H9 (cell line): ENCODE measurements around the gene CSRNP2. TPM values are rescaled to one million over a fixed set of nuclear protein-coding genes. Genes with fewer than 3 reads are reported as not detected.

ENCODE experiments used
- DNase-seq: peaks from one replicate; pipeline ENCODE4 v3.0.0-alpha.2; 2017
- H2AFZ ChIP-seq: one replicate; pipeline ENCODE4 v1.6.1; 2013; ENCODE audit warnings: mild to moderate bottlenecking, low read length, control low read depth, moderate library complexity
- H2AK5ac ChIP-seq: 2 replicates; pipeline ENCODE4 v1.6.1; 2013; ENCODE audit warnings: low read length, control low read depth, mixed read lengths; ENCODE audit not compliant: insufficient read length
- H2BK120ac ChIP-seq: one replicate; pipeline ENCODE4 v1.6.1; 2013; ENCODE audit warnings: low read depth, mild to moderate bottlenecking, low read length, control low read depth, inconsistent platforms; ENCODE audit not compliant: poor library complexity, severe bottlenecking
- H2BK12ac ChIP-seq: 2 replicates; pipeline ENCODE4 v1.6.1; 2013; ENCODE audit warnings: low read length, control low read depth, mixed read lengths, low read depth; ENCODE audit not compliant: insufficient read length
- H2BK15ac ChIP-seq: 2 replicates; pipeline ENCODE4 v1.6.1; 2013; ENCODE audit warnings: low read depth, low read length, control low read depth
- H2BK20ac ChIP-seq: one replicate; pipeline ENCODE4 v1.6.1; 2013; ENCODE audit warnings: low read depth, mild to moderate bottlenecking, low read length, control low read depth, inconsistent platforms; ENCODE audit not compliant: poor library complexity, severe bottlenecking
- H2BK5ac ChIP-seq: 2 replicates; pipeline ENCODE4 v1.6.1; 2013; ENCODE audit warnings: low read length, control low read depth, mixed read lengths; ENCODE audit not compliant: insufficient read length
- H3K14ac ChIP-seq: 2 replicates; pipeline ENCODE4 v1.6.1; 2013; ENCODE audit warnings: low read length, control low read depth; ENCODE audit not compliant: insufficient read depth
- H3K18ac ChIP-seq: 2 replicates; pipeline ENCODE4 v1.6.1; 2013; ENCODE audit warnings: low read depth, mild to moderate bottlenecking, mixed read lengths, low read length, control low read depth; ENCODE audit not compliant: insufficient read length
- H3K23ac ChIP-seq: 2 replicates; pipeline ENCODE4 v1.6.1; 2013; ENCODE audit warnings: low read length, control low read depth, mixed read lengths, low read depth; ENCODE audit not compliant: insufficient read length
- H3K23me2 ChIP-seq: 2 replicates; pipeline ENCODE4 v1.6.1; 2013; ENCODE audit warnings: low read depth, mild to moderate bottlenecking, mixed read lengths, low read length, control low read depth; ENCODE audit not compliant: insufficient read length, poor library complexity, severe bottlenecking
- H3K27ac ChIP-seq: 2 replicates; pipeline ENCODE4 v1.5.1; 2013; ENCODE audit warnings: low read length, control low read depth, mixed read lengths, low read depth; ENCODE audit not compliant: insufficient read length
- H3K27me3 ChIP-seq: 2 replicates; pipeline ENCODE4 v1.6.1; 2013; ENCODE audit warnings: low read length, control low read depth, inconsistent platforms; ENCODE audit not compliant: insufficient read depth
- H3K4ac ChIP-seq: 2 replicates; pipeline ENCODE4 v1.6.1; 2013; ENCODE audit warnings: low read depth, mild to moderate bottlenecking, control low read depth, inconsistent platforms, low read length, moderate library complexity
- H3K4me1 ChIP-seq: 2 replicates; pipeline ENCODE4 v1.6.1; 2013; ENCODE audit warnings: low read length, control low read depth, inconsistent platforms; ENCODE audit not compliant: insufficient read depth
- H3K4me2 ChIP-seq: 2 replicates; pipeline ENCODE4 v1.6.1; 2013; ENCODE audit warnings: low read length, control low read depth, mixed read lengths; ENCODE audit not compliant: insufficient read length, insufficient read depth
- H3K56ac ChIP-seq: 2 replicates; pipeline ENCODE4 v1.6.1; 2013; ENCODE audit warnings: low read depth, mild to moderate bottlenecking, mixed read lengths, low read length, control low read depth; ENCODE audit not compliant: insufficient read length
- H3K79me1 ChIP-seq: 2 replicates; pipeline ENCODE4 v1.6.1; 2013; ENCODE audit warnings: low read depth, mild to moderate bottlenecking, moderate library complexity, low read length, control low read depth, inconsistent platforms; ENCODE audit not compliant: insufficient read depth, poor library complexity, severe bottlenecking
- H3K79me2 ChIP-seq: 2 replicates; pipeline ENCODE4 v1.6.1; 2013; ENCODE audit warnings: low read length, control low read depth, inconsistent platforms; ENCODE audit not compliant: insufficient read depth
- H3K9ac ChIP-seq: 2 replicates; pipeline ENCODE4 v1.6.1; 2013; ENCODE audit warnings: low read length, control low read depth, mixed read lengths; ENCODE audit not compliant: insufficient read length; ENCODE audit errors: extremely low read depth
- H3K9me3 ChIP-seq: one replicate; pipeline ENCODE4 v1.6.1; 2013; ENCODE audit warnings: low read depth, low read length, inconsistent platforms; ENCODE audit not compliant: control insufficient read depth
- H3T11ph ChIP-seq: one replicate; pipeline ENCODE4 v1.6.1; 2013; ENCODE audit warnings: mild to moderate bottlenecking, low read length, control low read depth, inconsistent platforms
- H4K20me1 ChIP-seq: one replicate; pipeline ENCODE4 v1.6.1; 2013; ENCODE audit not compliant: control insufficient read depth, insufficient read length, insufficient read depth
- H4K5ac ChIP-seq: 2 replicates; pipeline ENCODE4 v1.6.1; 2013; ENCODE audit warnings: low read depth, mild to moderate bottlenecking, mixed read lengths, low read length, control low read depth; ENCODE audit not compliant: insufficient read length
- H4K8ac ChIP-seq: replicated peaks from 2 replicates; pipeline ENCODE4 v1.6.1; 2013; ENCODE audit warnings: low read length, control low read depth, mixed read lengths, low read depth; ENCODE audit not compliant: insufficient read length
- H4K91ac ChIP-seq: 2 replicates; pipeline ENCODE4 v1.6.1; 2013; ENCODE audit warnings: low read depth, mild to moderate bottlenecking, moderate library complexity, mixed read lengths, low read length, control low read depth; ENCODE audit not compliant: insufficient read length
- H3K27ac Mint-ChIP-seq, 3 experiments: 2 replicates in 2 of 3; 3 replicates in 1 of 3; pipeline ENCODE4 v1.8.0; 2020 to 2021; ENCODE audit warnings: mixed read lengths in 3 of 3, mild to moderate bottlenecking in 1 of 3, moderate library complexity in 1 of 3
- H3K27me3 Mint-ChIP-seq: 2 replicates; pipeline ENCODE4 v1.8.0; 2021; ENCODE audit warnings: low read depth, mild to moderate bottlenecking, moderate library complexity, mixed read lengths
- H3K36me3 Mint-ChIP-seq, 3 experiments: 2 replicates in 2 of 3; 3 replicates in 1 of 3; pipeline ENCODE4 v1.8.0; 2020 to 2021; ENCODE audit warnings: low read depth in 3 of 3, mixed read lengths in 3 of 3; ENCODE audit not compliant: insufficient read depth in 1 of 3
- H3K4me1 Mint-ChIP-seq, 2 experiments: 2 replicates each; pipeline ENCODE4 v1.8.0; 2020; ENCODE audit warnings: mixed read lengths in 2 of 2
- H3K4me3 Mint-ChIP-seq, 2 experiments: 2 replicates in 1 of 2; 3 replicates in 1 of 2; pipeline ENCODE4 v1.8.0; 2020 to 2021; ENCODE audit warnings: mild to moderate bottlenecking in 2 of 2, mixed read lengths in 2 of 2, moderate library complexity in 1 of 2
- H3K9me3 Mint-ChIP-seq, 2 experiments: 2 replicates in 1 of 2; 3 replicates in 1 of 2; pipeline ENCODE4 v1.8.0; 2020; ENCODE audit warnings: mild to moderate bottlenecking in 2 of 2, mixed read lengths in 2 of 2, moderate library complexity in 1 of 2
- CTCF ChIP-seq: fragments of 200-600 bp; sonication (generic); conservative IDR thresholded peaks from 3 replicates; pipeline ENCODE4 v1.8.0; 2021; ENCODE audit warnings: antibody characterized with exemption, mild to moderate bottlenecking
- WGBS: extraction: QIAGEN DNeasy Blood & Tissue Kit; methylation state at CpG from one replicate; pipeline ENCODE4 v1.1.7; 2013; ENCODE audit warnings: missing lambda C conversion rate, low lambda C conversion rate, mixed read lengths; ENCODE audit not compliant: insufficient read length; ENCODE audit errors: extremely low coverage; 5-methylcytosine and 5-hydroxymethylcytosine counted together
- total RNA-seq: library from RNA; stranded (reverse); gene quantifications from 2 replicates; pipeline ENCODE4 v1.2.1, GENCODE V29; 2021

Gene CSRNP2
- total RNA-seq, 1 experiment from 2014 or later, result 38.6 TPM

GRCh38 chr12:51049525-51049924 lies 33.9 kb downstream of the CSRNP2 start:
- Histone ChIP-seq H2BK120ac (no peak overlapping the region), H3K27ac (no peak overlapping the region), H3K27me3 (no peaks in the 10 kb centered on the region), H2AFZ (no peak overlapping the region), H3K4ac (no peak overlapping the region), H2BK15ac (no peak overlapping the region), H2BK20ac (no peak overlapping the region), H4K8ac (no peak overlapping the region), H3K23me2 (peaks cover 6% of the 10 kb centered on the region), H3K79me1 (no peaks in the 10 kb centered on the region), H4K20me1 (no peaks in the 10 kb centered on the region), H2BK12ac (no peak overlapping the region), H3K23ac (no peak overlapping the region), H3K9me3 (no peaks in the 10 kb centered on the region), H3K56ac (no peak overlapping the region), H4K91ac (no peak overlapping the region), H3K79me2 (no peaks in the 10 kb centered on the region), H4K5ac (no peak overlapping the region), H2AK5ac (no peak overlapping the region), H3K14ac (no peak overlapping the region), H3K4me1 (0 out of 2 replicates have a peak, but pooled peaks cover 2% of the 10 kb centered on the region), H3K18ac (no peak overlapping the region), H2BK5ac (no peak overlapping the region), H3T11ph (no peak overlapping the region), H3K9ac (no peak overlapping the region), H3K4me2 (peak overlapping the region; percentile 92)
- Mint-ChIP-seq H3K27me3 (no peaks in the 10 kb centered on the region), H3K27ac (no peak overlapping the region), H3K4me3 (peak overlapping the region; percentile 88 to 94; a peak in 4 of 5 replicates), H3K36me3 (peaks cover 11 to 21% (median 20%) of the 10 kb centered on the region in 3 experiments; a peak in 6 of 7 replicates), H3K9me3 (no peaks in the 10 kb centered on the region; a peak in 1 of 5 replicates), H3K4me1 (peaks cover 11 to 16% of the 10 kb centered on the region in 2 experiments)
- DNase-seq, result no peak
- TF ChIP-seq CTCF, result no peak
- no CpG with 5 or more reads among the region's 3 CpGs for WGBS
